GM19455 (cell line): Measurements from ENCODE around the gene DCTN1.
"Not testable (repeated sequence)": the region's sequence is repeated elsewhere in the genome, so short reads cannot be mapped to it uniquely, and the experiment has no call there.

Experiments
- ATAC-seq: cut with Tn5 transposase; IDR thresholded peaks from one replicate; pipeline ENCODE4 v1.9.1; 2021; ENCODE audit not compliant: unreplicated experiment

The DCTN1 gene

GRCh38 chr2:74379851-74380789, at the start of gene DCTN1:
Gene DCTN1, minus strand, starts transcription at chr2:74380311. Its CDS starts 274 bp downstream, at chr2:74380037.
- no peak for ATAC-seq

GRCh38 chr2:74428675-74429074, 48.6 kb upstream of the DCTN1 start:
- no peak for ATAC-seq

- no peak for ATAC-seq
Observed at GRCh38 chr2:74427551-74427950, 47.4 kb upstream of the DCTN1 start.

- ATAC-seq: no peak
Observed at GRCh38 chr2:74426181-74426758, 46.2 kb upstream of the DCTN1 start.

DNA sequence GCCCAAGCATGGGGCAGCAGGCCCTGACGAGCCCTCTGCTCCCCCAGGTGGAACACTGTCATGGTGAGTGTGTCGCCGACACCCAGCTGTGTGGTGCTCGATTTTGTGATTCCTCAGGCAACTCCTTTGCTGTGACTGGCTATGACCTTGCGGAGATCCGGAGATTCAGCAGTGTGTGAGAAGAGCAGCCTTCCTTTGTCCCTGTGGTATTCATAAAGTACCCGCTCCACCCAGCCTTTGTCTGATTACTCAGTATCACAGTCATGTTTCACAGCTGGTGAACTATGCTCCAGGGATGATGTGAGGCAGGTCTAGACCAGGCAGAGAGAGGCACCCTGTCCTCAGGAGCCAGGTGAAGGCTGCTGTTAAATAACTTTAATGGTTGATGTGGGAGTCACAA, 45.4 kb upstream of the DCTN1 start:
- no peak for ATAC-seq

- ATAC-seq: no peak
Observed at GRCh38 chr2:74424995-74425406, 44.9 kb upstream of the DCTN1 start.

GRCh38 chr2:74424139-74424992, 44.3 kb upstream of the DCTN1 start:
- no peak for ATAC-seq

GRCh38 chr2:74423231-74424095, 43.4 kb upstream of the DCTN1 start:
- ATAC-seq: no peak

GRCh38 chr2:74421221-74421870, 41.2 kb upstream of the DCTN1 start, which contains the start of the genes C2orf81 and WDR54:
Gene C2orf81, minus strand, starts transcription at chr2:74421619. Its CDS starts 59 bp downstream, at chr2:74421560.
Gene WDR54, plus strand, starts transcription at chr2:74421730. Its CDS starts 424 bp downstream, at chr2:74422154.
- peak; percentile 89 for ATAC-seq

GRCh38 chr2:74420443-74421103, 40.5 kb upstream of the DCTN1 start:
- not testable (repeated sequence) for ATAC-seq

DNA sequence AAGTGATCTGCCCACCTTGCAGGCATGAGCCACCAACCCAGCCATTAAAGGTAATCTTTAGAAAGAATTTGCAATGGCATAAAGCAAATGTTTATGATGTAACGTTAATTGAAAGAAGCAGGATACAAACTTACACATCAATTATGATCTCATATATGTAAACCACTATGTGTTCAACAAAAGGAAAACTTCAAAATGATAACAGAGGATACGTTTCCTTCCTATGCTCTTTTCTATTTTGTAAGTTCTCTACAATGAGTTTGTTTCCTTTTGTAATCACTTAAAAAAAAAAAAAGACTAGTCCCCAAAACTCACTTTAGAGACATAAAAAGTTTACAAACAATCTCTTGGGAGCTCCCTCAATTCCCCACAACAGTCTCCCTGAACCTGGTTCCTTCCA, 39.9 kb upstream of the DCTN1 start:
- ATAC-seq: no peak

GRCh38 chr2:74419345-74419744, 39.2 kb upstream of the DCTN1 start:
- no peak for ATAC-seq

DNA sequence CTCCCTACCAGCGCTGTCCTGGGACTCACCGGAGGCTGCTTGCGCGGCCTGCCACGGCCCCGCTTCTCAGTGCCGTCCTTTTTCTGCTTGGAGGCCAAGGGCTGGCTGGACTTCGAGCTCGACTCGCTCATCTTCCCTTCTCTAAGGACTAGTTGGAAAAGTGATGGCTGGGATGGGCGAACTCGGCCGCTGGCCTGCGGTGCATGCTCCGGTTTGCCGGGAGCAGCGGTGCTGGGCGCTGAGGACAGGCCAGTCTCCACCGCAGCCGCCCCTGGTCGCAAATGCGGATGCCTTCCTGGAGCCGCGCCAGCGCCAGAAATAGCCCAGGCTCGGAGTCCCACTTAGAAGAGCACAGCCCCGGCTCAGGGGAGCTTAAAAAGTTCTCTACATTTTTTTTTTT, 38.2 kb upstream of the DCTN1 start:
- ATAC-seq: no peak

DNA sequence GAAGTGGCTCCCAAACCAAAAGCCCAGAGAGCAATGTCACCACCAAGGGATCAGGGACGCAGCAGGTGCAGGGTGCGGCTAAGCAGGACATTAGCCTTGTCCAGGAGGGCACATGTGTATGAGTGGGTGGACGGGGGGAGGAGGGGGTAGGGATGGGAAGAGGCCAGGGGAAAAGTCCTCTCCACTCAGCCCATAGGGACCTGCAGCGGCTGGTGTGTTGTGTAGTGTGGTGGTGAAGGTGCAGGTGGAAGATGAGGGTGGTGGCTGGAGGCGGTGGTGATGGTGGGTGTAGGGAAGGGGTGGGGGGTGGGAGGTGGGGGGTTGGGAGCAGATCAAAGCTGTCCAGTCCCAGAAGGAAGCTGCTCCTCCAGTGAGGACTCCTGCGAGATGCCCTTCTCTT, 37.7 kb upstream of the DCTN1 start:
- no peak for ATAC-seq

- no peak for ATAC-seq
Observed at GRCh38 chr2:74417197-74417596, 37.1 kb upstream of the DCTN1 start.

DNA sequence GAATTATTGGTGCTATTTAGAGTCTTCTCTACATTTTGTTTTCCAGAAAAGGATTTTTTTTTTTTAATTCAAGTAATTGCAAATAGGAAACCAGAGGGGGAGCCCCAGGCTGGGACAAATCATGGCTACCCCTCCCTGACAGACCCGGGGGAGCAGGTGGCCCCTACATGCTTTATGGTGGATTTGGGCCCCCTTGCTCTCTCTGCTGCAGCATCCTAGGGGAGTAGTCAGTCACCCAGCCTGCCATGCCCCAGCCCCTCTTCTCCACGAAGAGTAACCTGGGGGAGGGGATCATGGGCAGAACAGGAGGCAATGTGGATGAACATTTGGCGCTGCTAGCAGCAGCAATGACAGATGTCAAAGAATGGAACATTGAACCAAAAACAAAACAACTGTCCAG, 36.7 kb upstream of the DCTN1 start:
- ATAC-seq: no peak

DNA sequence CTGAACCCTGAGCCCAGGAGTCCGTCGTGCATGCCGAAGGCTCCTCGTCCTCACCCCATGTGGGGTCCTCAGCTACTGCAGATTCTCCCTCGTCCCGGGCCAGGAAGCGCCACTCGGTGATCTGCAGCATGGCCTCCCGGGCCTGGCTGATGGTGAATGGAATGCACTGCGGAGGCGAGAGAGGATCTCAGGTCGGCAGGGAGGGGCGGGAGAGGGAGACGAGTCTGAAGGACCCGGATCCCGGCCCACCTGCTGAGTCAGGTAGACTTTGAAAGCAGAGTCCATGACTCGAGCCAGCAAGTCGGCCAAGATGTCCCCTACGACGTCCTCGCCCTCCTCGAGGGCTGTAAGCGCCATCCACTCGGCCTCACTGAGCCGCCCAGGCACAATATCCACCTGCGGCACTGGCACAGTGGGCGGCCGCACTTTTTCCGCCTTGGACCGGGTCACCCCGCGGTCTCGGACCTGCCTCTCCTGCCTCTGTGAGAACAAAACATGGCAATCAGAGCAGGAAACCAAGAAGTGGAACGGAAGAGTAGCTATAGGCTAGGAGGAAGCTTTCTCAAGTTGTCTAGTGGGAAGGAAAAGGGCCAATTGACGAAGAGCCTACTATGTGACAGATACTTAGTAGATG, 35.8 kb upstream of the DCTN1 start:
- no peak for ATAC-seq

DNA sequence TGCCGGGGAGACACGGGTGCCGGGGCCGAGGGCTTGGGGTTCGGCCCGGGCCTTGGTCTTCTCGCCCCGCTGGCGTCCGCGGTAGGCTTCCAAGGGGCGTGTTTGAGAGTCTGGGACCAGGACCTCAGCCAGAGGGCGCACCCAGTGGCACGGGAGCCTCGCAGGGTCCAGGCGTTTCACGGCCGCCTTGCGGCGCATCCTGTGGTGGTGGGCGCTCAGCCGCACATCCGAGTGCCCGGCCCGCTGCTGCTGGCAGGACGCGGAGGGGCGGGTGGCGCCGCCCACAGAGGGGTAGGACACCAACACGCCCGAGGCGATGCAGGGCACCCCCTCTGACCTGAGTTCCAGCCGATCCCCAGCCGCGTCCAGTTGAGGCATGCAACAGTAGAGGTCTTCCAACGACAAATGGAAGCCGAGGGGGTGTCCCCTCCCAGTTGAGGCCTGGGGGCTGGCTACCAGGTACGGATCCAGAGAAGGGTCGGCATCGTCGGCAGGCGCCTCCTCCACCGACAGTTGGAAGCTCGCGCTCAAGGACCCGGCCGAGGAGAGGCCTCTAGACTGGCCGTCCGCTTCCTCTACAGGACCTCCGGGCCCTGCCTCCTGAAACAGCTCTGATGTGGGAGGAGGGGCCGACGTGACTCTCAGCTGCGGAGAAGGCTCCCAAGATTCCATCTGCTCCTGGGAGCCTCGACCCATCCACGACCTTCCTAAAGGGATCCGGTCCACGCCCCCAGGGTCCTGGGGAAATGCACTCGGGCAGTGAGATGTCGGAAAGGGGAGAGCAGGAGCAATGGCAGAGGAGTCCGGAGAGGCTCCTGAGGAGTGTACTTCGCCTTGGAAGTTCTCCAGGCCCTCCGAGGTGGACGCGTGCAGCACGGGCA, 35.0 kb upstream of the DCTN1 start:
- no peak for ATAC-seq
